IPS-18a (cell line): ENCODE measurements around the gene TCEAL9.
"Not testable (repeated sequence)": the region's sequence is repeated elsewhere in the genome, so short reads cannot be mapped to it uniquely, and the experiment has no call there.

Source experiments
- H3K27ac ChIP-seq: one replicate; pipeline ENCODE4 v1.5.1; 2013; ENCODE audit warnings: low read length
- H3K27me3 ChIP-seq: one replicate; pipeline ENCODE4 v1.6.1; 2013; ENCODE audit warnings: mild to moderate bottlenecking, low read length; ENCODE audit not compliant: control insufficient read depth, insufficient read depth
- H3K36me3 ChIP-seq: one replicate; pipeline ENCODE4 v1.6.1; 2013; ENCODE audit warnings: low read depth, low read length; ENCODE audit not compliant: control insufficient read depth
- H3K4me1 ChIP-seq: one replicate; pipeline ENCODE4 v1.6.1; 2013; ENCODE audit warnings: low read depth, low read length; ENCODE audit not compliant: control insufficient read depth
- H3K4me3 ChIP-seq: one replicate; pipeline ENCODE4 v1.5.1; 2013; ENCODE audit warnings: low read length
- H3K9ac ChIP-seq: one replicate; pipeline ENCODE4 v1.6.1; 2013; ENCODE audit warnings: mild to moderate bottlenecking, low read length, moderate library complexity
- H3K9me3 ChIP-seq: one replicate; pipeline ENCODE4 v1.6.1; 2013; ENCODE audit warnings: low read depth, low read length; ENCODE audit not compliant: control insufficient read depth

TCEAL9 gene

DNA sequence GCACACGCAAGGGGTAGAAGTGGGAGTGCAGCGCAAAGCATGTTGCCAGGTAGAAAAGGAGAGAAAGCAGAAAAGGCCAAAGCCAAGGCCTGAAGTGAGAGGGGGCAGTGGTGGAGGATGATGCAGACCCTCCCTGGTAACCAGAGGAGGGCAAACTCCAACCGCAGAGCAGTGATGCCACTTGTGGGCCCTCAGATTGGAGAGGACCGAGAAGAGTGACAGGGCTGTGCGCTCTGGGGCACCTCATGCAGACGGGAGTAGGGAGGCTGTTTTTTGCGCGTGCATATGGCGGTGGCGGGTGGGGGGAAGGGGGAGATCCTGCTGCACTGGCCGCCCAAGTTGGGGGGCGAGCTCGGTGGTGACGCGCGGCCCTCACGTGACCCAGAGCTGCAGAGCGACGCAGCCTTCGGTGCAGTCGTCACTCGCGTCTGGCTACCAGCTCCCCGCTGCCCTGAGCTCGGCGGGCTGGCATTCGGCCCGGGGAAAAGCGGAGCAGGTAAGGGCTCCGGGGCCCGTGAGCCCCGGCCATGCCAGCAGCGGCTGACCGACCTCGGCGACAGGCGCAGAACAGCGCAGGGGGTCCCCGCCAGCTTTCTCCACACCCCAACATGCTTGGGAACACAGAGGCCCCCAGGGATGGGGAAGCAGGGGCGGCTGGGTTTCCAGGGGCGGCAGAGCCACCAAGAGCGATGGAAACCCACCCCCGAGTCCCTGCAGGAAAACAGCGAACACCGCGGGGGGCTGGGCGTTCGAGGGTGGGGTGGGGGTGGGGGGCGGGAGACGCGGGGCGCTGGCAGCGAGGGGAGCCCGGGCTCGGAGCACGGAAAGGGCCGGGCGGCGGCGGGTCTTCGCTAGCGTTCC is 20.0 kb downstream of the TCEAL9 start, which contains the start of gene BEX3:
BEX3 (plus strand) TSS at position 421 of the 861 bp plus-strand sequence. CDS start 984 bp downstream, outside the sequence.
- no peaks in the 10 kb centered on the region for H3K27me3 ChIP-seq
- H3K36me3 ChIP-seq: peaks cover 29% of the 10 kb centered on the region
- H3K9ac ChIP-seq: peak within 1 kb of the TSS; percentile 91
- no peaks in the 10 kb centered on the region for H3K9me3 ChIP-seq
- peaks cover 9% of the 10 kb centered on the region for H3K4me1 ChIP-seq
- H3K4me3 ChIP-seq: peak within 1 kb of the TSS; percentile 77
- peak within 1 kb of the TSS; percentile 95 for H3K27ac ChIP-seq

DNA sequence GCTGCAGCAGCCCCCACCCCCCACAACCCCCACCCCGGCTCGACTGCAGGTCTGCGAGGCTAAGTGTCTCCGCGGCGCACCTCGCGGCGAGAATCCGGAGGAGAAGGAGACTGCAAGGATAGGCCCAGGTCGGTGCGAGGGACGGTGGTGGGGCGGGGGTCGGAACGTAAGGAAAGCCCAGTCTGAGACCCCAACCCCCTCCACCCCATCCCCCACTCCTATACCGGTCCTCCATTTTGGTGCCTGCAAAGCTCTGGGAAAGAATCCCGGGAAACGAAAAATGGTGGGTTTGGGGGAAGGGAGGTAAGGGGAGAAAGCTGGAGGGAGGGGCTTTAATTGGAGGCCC is 20.6 kb downstream of the TCEAL9 start:
- Histone ChIP-seq H3K4me3 (peak overlapping the region; percentile 77), H3K27ac (peak overlapping the region; percentile 94), H3K36me3 (peaks cover 29% of the 10 kb centered on the region), H3K9me3 (no peaks in the 10 kb centered on the region), H3K9ac (peak overlapping the region; percentile 91), H3K27me3 (no peaks in the 10 kb centered on the region), H3K4me1 (peaks cover 9% of the 10 kb centered on the region)

DNA sequence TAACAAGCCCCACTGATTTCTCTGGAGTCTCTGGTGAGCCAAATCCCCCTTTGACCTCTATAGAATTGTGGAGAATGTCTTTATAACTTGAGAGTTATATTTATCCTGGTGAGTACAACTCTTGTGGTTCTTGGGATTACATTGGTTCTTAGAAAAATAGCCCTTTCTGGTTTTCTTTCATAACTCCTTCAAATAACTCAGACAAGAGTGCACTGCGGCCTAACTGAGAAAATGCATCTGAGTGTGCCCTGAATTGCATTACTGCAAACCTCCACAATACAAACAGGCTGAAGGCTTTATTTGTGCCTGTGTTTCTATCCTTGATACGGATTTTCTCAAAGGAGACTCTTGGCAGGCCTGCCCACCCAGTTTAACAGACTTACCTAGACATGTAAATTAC is 22.7 kb downstream of the TCEAL9 start:
- Histone ChIP-seq H3K36me3 (peaks cover 29% of the 10 kb centered on the region), H3K27ac (no peak overlapping the region), H3K9ac (no peak overlapping the region), H3K9me3 (no peaks in the 10 kb centered on the region), H3K27me3 (no peaks in the 10 kb centered on the region), H3K4me1 (peaks cover 9% of the 10 kb centered on the region), H3K4me3 (no peak overlapping the region)

DNA sequence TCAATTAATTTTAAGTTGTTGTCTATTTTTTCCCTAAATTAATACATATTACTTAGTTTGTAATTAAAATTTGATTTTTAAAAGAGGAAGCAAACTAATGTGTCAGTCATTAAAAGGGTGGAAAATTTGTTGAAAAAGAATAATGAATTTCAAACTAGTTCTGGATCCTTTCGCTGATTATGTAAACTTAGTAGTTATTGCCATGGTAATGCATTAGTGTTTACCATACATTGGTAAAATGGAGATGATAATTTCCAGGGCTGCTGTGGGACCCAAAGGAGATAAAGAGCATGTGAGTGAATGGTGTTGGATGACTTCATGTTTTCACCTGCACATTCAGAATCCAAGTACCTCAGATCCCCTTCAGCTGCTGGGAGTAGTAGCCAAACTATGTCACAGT is 26.6 kb downstream of the TCEAL9 start:
- Histone ChIP-seq H3K27ac (no peak overlapping the region), H3K36me3 (peaks cover 23% of the 10 kb centered on the region), H3K4me3 (no peak overlapping the region), H3K27me3 (no peaks in the 10 kb centered on the region), H3K9me3 (no peaks in the 10 kb centered on the region), H3K9ac (no peak overlapping the region), H3K4me1 (peaks cover 1% of the 10 kb centered on the region)

DNA sequence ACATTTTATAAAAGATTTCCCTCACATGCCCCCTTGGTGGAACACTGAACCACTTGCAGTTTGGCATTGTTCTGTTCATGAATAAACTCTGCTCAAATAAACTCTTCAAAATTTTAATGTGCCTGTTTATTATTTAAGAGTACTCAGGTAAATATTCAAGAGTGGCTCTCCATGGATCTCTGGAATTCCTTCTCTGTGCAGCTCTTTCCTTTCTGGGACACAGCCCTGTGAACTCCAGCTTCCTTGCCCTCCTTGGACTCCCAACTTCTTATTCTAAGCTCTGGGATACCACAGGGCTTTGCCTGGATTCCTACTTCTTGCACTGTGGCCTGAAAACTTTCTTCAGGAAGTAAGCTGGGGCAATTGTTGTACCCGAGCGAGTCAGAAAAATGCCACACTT is 28.4 kb downstream of the TCEAL9 start:
- Histone ChIP-seq H3K4me3 (no peak overlapping the region), H3K9ac (no peak overlapping the region), H3K27ac (no peak overlapping the region), H3K9me3 (no peaks in the 10 kb centered on the region), H3K36me3 (peaks cover 5% of the 10 kb centered on the region), H3K27me3 (no peaks in the 10 kb centered on the region), H3K4me1 (no peaks in the 10 kb centered on the region)

DNA sequence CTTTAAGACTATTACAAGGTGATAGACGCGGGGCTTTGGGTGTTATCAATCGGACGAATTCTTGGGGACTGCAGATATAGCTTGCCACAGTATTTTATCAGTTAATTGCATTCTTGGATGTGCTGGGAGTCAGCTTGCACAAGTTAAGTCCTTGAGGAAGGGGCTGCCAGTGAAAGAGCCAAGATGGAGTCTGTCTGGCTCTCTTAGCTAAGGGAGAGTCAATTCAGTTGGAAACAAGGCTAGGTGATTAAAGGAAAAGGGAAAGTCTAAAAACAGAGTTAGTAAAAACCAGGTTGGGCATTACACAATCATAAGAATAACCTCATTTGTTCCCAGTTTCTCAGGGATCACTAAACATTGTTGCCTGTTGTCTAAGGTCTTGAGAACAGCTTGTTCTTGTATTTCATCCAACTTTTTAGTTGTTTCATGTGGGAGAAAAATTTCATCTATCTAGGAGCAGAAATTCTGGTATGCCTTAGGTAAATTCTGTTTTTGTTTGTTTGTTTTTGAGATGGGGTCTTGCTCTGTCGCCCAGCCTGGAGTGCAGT is 29.1 kb downstream of the TCEAL9 start:
- not testable (repeated sequence) for H3K27me3 ChIP-seq, H3K27ac ChIP-seq, H3K9me3 ChIP-seq, H3K4me1 ChIP-seq, H3K4me3 ChIP-seq, H3K9ac ChIP-seq, H3K36me3 ChIP-seq

DNA sequence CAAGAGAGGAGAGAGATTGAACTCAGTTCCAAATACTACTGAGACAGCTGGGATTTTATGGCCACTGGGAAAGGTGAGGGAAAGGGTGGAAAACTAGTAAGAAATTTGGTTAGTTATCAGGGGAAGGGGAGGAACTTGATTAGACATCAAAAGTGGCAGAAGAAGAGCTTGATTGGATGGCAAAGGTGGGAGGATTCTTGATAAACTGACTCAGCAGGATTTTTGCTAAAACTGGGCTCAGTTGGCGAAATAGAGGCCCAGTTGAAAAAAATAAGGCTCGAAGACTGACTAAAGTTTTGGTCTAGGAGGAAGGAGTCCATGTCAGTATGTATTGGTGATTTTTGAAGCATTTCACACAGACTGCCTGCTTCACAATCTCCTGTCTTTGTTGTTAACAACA is 30.0 kb downstream of the TCEAL9 start:
- no peaks in the 10 kb centered on the region for H3K27me3 ChIP-seq
- H3K36me3 ChIP-seq: no peaks in the 10 kb centered on the region
- no peak overlapping the region for H3K9ac ChIP-seq
- no peak overlapping the region for H3K4me3 ChIP-seq
- H3K4me1 ChIP-seq: no peaks in the 10 kb centered on the region
- H3K27ac ChIP-seq: no peak overlapping the region
- no peaks in the 10 kb centered on the region for H3K9me3 ChIP-seq

DNA sequence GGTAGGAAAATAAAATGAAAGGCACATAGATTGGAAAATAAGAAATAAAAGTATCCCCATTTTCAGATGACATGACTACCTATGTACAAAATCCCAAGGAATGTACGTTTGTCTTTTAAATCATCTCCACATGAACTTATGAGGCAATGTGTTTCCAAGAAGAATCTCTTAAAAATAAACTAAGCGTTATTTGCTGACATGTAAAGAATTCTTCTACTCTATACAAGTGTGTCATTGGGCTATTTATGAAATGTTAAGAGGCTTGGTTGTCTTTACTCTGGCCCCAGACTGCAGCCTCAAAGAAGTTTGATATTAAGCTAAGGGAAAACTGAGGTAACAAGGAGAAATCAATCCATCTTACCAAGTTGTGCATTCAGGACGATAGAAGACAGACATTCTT is 37.2 kb downstream of the TCEAL9 start:
- H3K4me3 ChIP-seq: no peak overlapping the region
- no peak overlapping the region for H3K27ac ChIP-seq
- H3K36me3 ChIP-seq: no peaks in the 10 kb centered on the region
- no peaks in the 10 kb centered on the region for H3K9me3 ChIP-seq
- no peaks in the 10 kb centered on the region for H3K4me1 ChIP-seq
- peaks cover 13% of the 10 kb centered on the region for H3K27me3 ChIP-seq
- H3K9ac ChIP-seq: no peak overlapping the region

DNA sequence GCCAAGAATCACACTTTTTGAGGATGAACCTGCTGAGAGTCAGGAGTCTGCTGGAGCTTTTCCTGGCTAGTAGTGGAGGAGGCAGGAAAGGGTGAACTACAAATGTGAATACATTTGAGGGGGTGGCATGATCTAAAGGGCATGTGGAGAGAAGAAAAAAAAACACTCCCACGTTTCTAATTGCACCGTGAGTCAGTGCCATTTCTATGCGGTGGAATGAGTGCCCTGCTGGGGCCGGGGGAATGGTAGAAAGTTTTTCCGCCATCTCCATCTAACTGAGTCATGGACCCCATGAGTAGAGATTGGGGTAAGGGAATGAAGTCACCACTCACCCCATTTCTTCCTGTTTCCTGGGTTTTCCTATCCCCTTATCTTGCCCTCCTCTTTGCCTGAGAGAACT is 39.9 kb downstream of the TCEAL9 start:
- Histone ChIP-seq H3K4me1 (no peaks in the 10 kb centered on the region), H3K27me3 (peaks cover 40% of the 10 kb centered on the region), H3K27ac (no peak overlapping the region), H3K4me3 (no peak overlapping the region), H3K36me3 (no peaks in the 10 kb centered on the region), H3K9me3 (no peaks in the 10 kb centered on the region), H3K9ac (no peak overlapping the region)

DNA sequence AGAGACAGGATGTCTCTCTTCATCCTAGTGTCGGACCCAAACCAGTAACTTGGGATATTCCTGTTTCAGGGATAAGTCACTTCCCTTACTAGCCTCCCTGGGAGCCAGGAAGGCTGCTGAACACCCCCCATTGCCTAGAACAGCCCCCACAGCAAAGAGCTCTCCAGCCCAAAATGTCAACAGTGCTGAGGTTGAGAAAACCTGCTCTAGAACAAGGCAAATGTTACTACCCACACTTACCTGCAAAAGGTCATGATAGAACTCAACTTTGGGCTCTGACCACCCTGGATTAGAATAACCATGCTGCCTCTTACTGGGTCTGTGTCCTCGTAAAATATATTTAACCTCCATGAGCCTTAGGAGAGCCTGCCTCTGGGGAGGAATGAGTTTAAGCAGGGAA is 40.4 kb downstream of the TCEAL9 start:
- no peaks in the 10 kb centered on the region for H3K9me3 ChIP-seq
- no peak overlapping the region for H3K4me3 ChIP-seq
- no peaks in the 10 kb centered on the region for H3K36me3 ChIP-seq
- H3K27me3 ChIP-seq: peaks cover 45% of the 10 kb centered on the region
- no peak overlapping the region for H3K9ac ChIP-seq
- no peaks in the 10 kb centered on the region for H3K4me1 ChIP-seq
- H3K27ac ChIP-seq: no peak overlapping the region

DNA sequence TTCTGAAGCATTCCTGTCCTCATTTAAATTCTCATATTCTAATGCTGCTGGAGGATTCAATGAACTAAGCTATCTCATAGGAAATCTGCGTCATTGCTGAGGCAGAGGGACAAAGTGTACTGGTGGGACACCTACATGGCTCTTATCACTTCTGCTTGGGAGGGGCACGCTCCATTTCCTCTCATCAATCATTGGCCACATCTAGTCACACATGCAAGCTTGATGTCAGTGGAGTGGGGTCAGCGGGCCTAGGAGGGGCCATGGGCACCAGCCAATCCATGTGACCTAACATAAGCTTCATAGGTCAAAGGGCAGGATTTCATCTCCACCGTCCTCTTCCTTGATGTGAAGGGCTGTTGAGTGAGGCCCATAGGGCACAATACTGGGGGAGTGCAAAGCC is 41.4 kb downstream of the TCEAL9 start:
- Histone ChIP-seq H3K36me3 (no peaks in the 10 kb centered on the region), H3K4me1 (no peaks in the 10 kb centered on the region), H3K4me3 (no peak overlapping the region), H3K9ac (no peak overlapping the region), H3K27ac (no peak overlapping the region), H3K27me3 (peaks cover 55% of the 10 kb centered on the region), H3K9me3 (no peaks in the 10 kb centered on the region)

DNA sequence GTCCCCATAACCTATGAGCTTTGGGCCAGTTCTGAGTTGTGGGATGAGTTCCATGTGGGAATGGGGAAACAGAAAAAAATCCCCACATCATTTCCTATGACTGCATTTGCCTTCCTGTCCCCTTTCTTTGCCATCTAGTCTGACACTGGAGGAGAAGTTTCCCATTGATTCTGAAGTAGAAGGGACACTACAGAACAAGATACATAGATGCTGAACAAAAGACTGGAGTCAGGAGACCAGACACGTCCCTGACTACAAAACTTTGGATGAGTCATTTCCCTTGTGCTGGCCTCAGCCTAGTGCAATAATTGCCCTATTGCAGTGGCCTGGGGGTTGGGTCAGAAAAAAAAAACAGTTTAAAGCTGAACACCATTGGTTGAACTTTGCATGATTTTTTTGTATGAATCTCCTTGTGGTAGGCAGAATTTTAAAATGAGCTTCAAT is 42.1 kb downstream of the TCEAL9 start:
- H3K27me3 ChIP-seq: peaks cover 63% of the 10 kb centered on the region
- H3K9ac ChIP-seq: no peak overlapping the region
- H3K9me3 ChIP-seq: no peaks in the 10 kb centered on the region
- no peak overlapping the region for H3K27ac ChIP-seq
- no peaks in the 10 kb centered on the region for H3K36me3 ChIP-seq
- H3K4me1 ChIP-seq: no peaks in the 10 kb centered on the region
- H3K4me3 ChIP-seq: no peak overlapping the region
